HG03521 (cell line): ENCODE data around the gene HECTD4.
"Not testable (repeated sequence)": the region's sequence is repeated elsewhere in the genome, so short reads cannot be mapped to it uniquely, and the experiment has no call there.

Source experiments
- ATAC-seq: cut with Tn5 transposase; IDR thresholded peaks from one replicate; pipeline ENCODE4 v1.9.1; 2021; ENCODE audit warnings: mild to moderate bottlenecking, moderate library complexity; ENCODE audit not compliant: unreplicated experiment

The HECTD4 gene

DNA sequence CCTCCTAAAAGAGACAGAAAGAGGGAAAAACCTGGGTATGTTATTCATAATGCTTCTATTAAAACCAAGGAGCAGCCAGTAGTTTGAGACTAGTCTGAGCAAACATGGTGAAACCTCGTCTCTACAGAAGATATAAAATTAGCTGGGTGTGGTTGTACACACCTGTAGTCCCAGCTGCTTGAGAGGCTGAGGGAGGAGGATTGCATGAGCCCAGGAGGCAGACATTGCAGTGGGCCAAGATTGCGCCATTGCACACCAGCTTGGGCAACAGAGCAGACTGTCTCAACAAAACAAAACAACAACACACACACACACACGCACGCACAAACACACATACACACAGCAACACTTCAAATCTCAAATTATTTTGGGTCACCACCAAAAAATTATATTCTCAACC is 27.8 kb downstream of the HECTD4 start:
- no peak for ATAC-seq

- ATAC-seq: no peak
These were observed 28.8 kb downstream of the HECTD4 start for GRCh38 chr12:112353393-112353792.

DNA sequence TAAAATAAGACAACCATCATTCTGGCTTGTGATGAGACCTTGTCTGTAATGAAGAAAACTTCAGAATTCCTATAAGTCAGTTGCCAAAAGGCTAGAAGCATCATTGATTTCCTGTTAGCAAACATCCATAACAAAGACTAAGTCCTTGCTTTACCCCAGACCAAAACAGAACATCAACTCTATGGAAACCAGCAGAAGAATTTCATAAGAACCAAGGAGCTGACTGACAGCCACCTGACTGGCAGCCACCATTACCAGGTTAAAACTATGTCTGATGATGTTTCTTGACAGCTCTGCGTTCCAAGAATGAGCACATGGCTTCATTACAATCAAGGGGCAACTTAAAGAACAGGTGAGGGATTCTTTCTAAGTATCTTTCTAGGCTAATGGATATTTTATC is 29.3 kb downstream of the HECTD4 start:
- ATAC-seq: no peak

DNA sequence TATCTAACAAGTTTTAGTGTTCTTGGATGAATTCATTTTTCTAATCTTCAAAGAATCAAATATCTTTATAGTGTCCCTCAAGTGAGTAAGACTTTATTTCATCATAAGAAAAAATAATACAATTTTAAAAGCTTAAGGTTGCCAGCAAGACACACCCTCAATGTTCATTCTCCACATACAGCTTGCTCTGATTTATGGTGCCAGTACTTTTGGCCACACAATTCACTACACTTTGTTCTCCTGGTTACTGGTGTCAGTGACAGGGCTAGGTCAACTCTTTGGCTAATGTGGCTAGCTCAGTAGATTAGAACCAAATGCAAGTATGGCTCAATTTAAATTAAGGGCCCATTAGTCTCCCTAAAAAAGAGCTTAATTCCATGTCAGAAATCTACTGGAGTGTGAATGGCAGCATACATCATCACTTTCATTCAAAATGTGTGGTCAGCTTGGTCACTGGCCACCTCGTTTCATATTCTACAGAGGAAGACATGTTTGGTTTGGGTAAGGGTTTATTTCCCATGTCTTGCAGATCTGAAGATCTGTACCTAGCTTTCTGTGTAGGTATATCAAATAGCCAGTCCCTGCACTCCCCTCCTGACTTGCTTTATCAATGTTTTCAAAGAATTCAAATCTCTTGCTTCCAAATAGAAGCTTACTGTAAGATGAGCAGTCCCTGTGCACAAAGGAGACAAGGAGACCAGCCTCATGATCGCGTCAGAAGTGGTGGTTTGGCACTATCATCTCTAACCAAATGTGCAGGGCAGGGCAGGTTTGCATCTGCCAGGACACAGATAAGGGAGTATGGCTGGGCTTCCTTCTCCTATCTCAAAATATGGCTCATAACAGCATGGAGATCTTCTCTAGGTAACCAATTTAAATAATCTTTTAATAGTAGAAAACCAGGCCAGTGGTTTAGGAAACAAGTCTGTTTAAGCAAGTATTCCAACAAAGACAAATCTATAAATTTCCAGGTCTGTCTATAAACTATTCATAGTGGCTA is 31.3 kb downstream of the HECTD4 start:
- no peak for ATAC-seq

DNA sequence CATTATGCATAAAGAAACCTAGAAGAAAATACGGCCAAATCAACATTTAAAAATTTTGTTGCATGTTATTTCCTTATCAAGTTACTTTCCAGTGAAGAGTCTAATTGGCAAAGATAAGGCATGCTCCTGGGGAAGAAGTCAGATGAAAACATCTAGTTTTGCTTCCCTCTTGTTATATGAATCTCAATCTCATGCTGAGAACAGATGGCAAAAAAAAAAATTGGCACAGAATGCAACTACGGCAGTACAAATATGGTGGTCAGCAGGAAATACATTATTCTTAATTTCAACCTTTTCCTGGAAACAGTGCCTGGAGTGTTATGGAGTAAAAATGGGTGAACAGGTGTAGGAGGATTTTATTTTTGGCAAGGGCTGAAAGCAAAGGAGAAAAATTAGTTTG is 32.8 kb downstream of the HECTD4 start:
- no peak for ATAC-seq

GRCh38 chr12:112348926-112349325 is 33.3 kb downstream of the HECTD4 start:
- ATAC-seq: not testable (repeated sequence)

- no peak for ATAC-seq
These were observed 34.6 kb downstream of the HECTD4 start for GRCh38 chr12:112347581-112347982.

GRCh38 chr12:112346194-112346593 is 36.0 kb downstream of the HECTD4 start:
- no peak for ATAC-seq

GRCh38 chr12:112344220-112344619 is 38.0 kb downstream of the HECTD4 start:
- no peak for ATAC-seq

GRCh38 chr12:112342587-112342986 is 39.6 kb downstream of the HECTD4 start:
- no peak for ATAC-seq

DNA sequence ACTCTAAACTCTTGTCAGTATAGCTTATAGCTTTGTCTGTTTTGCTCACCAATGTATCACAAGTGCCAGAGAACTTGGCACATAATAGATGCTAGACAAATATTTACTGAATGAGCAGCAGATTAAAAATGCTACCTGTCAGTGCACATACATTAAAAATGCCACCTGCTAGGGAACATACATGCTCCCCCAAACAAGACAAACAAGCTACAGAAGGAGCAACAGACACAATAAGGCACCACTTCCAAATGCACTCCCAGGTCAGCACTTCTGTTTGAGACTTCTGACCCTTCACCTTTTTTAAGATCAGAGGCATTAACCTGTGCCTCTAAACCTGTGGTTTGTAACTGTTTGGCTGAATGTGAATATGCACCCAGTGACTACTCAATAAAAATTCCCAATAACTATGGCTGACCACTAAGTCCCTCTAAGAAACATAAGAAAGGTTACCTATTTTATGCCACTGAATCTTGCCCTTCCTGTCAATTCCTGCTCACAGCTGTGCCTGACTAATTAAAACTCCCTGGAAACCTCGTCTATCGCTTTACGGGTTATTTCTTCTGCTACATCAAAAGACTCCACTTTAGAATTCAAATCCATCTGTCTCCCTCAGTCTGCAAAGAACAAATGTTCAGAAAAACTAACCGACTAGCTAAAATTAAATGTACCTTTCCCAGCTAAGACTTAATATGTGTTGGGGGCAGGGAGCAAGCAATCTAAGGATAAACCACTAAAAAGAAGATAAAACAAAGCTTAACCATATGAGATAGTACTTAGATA is 41.0 kb downstream of the HECTD4 start:
- ATAC-seq: no peak

DNA sequence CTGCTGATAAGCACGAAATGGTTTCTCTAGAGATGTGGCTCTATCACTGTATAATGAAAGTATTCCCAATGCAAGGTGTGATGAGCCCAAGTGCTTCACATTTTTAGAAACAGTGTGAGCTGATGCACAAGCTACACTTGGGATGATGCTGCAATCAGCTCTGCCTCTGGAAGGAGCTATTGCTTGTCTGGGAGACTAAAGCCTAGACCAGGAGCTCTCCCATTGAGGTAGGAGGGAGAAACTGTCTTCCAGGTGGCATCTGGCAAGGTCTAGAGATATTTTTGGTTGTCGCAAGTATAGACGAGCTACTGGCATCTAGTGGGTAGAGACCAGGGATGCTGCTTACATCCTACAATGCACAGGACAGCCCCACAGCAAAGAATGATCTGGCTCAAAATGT is 42.0 kb downstream of the HECTD4 start:
- no peak for ATAC-seq

- not testable (repeated sequence) for ATAC-seq
These were observed 47.2 kb downstream of the HECTD4 start for GRCh38 chr12:112334999-112335398.

GRCh38 chr12:112333019-112333418 is 49.2 kb downstream of the HECTD4 start:
- ATAC-seq: no peak

DNA sequence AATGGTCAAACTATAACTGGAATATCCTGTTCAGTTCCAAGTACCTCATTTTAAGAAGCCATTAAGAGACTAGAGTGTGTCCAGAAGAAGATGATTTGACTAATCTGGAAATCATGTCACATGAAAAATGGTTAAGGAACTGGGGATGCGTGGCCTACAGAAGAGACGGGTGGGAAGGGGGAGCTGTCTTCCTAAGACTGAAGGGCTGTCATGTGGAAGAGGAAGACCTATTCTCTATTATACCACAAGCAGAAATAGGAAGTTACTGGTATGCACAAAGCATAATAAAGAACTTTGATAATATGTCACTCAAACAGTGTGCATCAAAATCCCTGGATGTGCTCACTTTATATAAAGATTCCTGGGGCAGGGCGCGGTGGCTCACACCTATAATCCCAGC is 50.3 kb downstream of the HECTD4 start:
- no peak for ATAC-seq

- no peak for ATAC-seq
These were observed 51.5 kb downstream of the HECTD4 start for GRCh38 chr12:112330706-112331105.

DNA sequence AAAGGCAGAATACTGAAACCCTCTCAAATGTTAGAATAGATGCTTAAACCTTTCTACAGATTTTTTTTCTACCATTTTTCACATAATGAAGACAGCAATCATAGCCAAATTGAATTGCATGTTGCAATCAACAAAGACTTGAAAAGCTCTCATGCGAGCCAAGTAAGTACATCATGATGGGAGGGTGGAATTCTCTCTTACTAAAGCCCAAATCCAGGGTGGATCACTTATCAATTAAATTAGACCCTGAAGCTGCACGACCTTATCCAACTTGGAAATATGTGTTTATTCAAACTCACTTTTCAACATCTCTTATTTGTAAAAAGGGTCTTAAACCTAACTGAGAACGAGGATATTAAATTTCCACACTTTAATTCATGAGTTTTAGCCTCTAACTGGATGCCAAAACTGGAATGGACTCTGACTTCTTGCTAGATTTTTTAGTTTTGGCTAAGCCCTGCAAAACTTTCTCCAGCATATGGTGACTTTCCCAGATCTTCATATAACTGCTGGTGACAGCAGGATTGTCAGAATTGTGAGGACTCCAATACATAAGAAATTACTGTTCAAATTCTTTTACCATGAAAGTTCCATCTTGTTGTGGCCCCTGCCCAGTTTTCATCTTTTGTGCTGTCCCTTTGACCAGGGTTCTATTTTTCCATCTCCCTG is 53.6 kb downstream of the HECTD4 start:
- ATAC-seq: no peak

DNA sequence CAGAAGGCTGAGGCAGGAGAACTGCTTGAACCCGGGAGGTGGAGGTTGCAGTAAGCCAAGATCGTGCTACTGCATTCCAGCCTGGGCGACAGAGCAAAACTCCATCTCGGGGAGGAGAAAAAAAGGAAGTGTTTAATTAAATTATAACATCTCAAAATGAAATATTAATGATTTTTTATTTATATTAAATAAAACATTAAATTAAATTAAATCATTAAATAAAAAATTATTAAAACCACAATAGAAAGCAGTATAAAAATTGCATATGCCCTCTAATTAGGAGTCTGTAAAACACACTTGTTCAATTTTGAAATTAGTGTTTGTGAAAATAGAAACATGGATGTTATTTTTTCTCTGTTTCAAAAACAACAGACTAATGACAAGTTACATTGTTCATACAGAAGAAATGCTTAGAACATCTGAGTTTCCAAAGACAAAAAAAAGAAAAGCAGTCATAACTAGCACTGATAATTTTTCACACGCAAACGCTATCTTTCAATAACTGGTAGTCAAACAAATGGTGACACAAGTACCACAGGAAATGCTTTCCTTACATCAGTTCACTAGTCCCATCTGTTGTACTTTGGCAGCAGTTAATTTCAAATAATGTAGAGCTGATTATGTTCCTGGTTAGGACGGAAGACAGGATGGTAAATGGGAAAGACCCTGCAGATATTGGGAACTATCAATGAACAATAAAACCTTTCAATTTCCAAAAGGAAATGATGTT is 54.9 kb downstream of the HECTD4 start:
- no peak for ATAC-seq

DNA sequence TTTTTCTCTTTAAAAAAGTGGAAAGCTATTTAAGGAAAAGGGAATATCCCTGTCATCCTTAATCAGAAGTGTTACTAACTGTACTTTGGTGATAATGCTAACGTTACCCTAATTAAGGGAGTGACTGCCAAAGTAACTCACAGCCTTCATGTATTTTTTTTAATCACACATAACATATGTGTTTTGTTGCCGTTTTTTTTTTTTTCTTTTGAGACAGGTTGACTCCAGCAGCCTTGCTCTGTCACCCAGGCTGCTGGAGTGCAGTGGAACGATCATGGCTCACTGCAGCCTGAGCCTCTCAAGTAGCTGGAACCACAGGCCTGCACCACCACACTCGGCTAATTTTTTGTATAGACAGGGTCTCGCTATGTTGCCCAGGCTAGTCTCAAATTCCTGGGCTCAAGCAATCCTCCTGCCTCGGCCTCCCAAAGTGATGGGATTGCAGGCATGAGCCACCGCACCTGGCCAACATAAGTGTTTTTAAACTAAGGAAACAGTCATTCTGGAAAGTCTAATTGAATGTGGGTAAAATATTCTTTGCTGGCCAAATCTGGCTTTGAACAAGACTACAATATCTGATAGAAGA is 56.5 kb downstream of the HECTD4 start:
- ATAC-seq: no peak

GRCh38 chr12:112325157-112325556 is 57.1 kb downstream of the HECTD4 start:
- no peak for ATAC-seq
